ENCODE results near the gene C16orf90. TPM values are rescaled to one million over a fixed set of nuclear protein-coding genes. Genes with fewer than 3 reads are reported as not detected.
A peak's percentile ranks its signal among the peaks of the same experiment; 100 is the strongest.
"Not testable (repeated sequence)": the region's sequence is repeated elsewhere in the genome, so short reads cannot be mapped to it uniquely, and the experiment has no call there.

The C16orf90 gene
- total and polyA plus RNA-seq, 4 donors, result not detected

DNA sequence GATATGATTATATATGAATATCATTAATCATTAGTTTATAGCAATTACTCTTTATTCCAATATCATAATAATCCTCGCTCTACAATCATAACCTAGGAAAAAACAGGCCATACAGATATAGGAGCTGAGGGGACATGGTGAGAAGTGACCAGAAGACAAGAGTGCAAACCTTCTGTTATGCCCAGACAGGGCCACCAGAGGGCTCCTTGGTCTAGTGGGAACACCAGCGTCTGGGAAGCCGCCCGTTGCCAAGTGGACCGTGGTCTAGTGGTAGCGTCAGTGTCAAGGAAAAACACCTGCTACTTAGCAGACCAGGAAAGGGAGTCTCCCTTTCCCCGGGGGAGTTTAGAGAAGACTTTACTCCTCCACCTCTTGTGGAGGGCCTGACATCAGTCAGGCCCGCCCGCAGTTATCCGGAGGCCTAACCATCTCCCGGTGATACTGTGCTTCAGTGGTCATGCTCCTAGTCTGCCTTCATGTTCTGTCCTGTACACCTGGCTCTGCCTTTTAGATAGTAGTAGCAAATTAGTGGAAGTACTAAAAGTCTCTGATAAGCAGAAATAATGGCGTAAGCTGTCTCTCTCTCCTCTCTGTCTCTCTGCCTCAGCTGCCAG, 32.0 kb upstream of the C16orf90 start:
- not testable (repeated sequence) for H3K27me3 ChIP-seq (ENCODE audit: control insufficient read depth in 4 of 4, insufficient read depth in 4 of 4, low read length in 3 of 4); H3K9me3 ChIP-seq (ENCODE audit: control insufficient read depth in 4 of 4, low read length in 3 of 4); H3K27ac ChIP-seq (ENCODE audit: low read depth in 1 of 2, low read length in 2 of 2); H3K4me1 ChIP-seq (ENCODE audit: control insufficient read depth in 4 of 4, insufficient read depth in 4 of 4, low read length in 3 of 4); H3K4me3 ChIP-seq (ENCODE audit: low read depth in 1 of 3, low read length in 3 of 3); DNase-seq (ENCODE audit: low spot score); H3K9ac ChIP-seq (ENCODE audit: low read depth in 1 of 2, low read length in 2 of 2)
- H3K36me3 ChIP-seq (ENCODE audit: control insufficient read depth in 4 of 4, insufficient read depth in 3 of 4, low read depth in 1 of 4, low read length in 3 of 4), result peaks cover 0 to 28% (median 8%) of the 10 kb centered on the region in 4 donors
- TF ChIP-seq, protein P1, sequence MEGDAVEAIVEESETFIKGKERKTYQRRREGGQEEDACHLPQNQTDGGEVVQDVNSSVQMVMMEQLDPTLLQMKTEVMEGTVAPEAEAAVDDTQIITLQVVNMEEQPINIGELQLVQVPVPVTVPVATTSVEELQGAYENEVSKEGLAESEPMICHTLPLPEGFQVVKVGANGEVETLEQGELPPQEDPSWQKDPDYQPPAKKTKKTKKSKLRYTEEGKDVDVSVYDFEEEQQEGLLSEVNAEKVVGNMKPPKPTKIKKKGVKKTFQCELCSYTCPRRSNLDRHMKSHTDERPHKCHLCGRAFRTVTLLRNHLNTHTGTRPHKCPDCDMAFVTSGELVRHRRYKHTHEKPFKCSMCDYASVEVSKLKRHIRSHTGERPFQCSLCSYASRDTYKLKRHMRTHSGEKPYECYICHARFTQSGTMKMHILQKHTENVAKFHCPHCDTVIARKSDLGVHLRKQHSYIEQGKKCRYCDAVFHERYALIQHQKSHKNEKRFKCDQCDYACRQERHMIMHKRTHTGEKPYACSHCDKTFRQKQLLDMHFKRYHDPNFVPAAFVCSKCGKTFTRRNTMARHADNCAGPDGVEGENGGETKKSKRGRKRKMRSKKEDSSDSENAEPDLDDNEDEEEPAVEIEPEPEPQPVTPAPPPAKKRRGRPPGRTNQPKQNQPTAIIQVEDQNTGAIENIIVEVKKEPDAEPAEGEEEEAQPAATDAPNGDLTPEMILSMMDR (IDR thresholded peaks at IDR 0.05; ENCODE audit: low read depth, low read length, missing input control), result peak; percentile 68
- TF ChIP-seq RAD21 (IDR thresholded peaks at IDR 0.05), result peak; percentile 77 to 85
- peak; percentile 21 to 48 for TF ChIP-seq HNF4A (conservative IDR thresholded peaks at IDR 0.05)
- WGBS, result 60% methylated on average over 12 of the region's 12 CpGs

DNA sequence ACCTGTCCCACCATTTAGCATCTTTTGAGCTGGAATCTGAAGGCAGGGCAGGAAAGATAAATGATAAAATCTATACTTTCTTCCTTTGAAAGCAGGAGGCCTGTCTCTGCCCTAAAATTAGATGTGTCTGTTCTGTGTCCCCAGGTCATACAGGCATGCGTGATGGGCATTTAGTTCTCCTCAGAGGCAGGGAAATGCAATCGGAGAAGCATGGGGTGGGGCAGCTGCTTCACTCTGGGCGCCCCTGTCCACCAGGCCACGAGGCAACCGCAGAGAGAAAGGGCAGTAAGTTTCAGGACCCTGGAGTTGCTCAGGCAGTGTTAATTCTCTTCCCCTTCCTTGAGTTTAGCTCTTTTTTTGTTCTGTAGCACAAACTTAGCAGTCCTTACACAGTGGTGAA, 30.7 kb upstream of the C16orf90 start:
- TF ChIP-seq, protein P2, sequence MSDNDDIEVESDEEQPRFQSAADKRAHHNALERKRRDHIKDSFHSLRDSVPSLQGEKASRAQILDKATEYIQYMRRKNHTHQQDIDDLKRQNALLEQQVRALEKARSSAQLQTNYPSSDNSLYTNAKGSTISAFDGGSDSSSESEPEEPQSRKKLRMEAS (IDR thresholded peaks at IDR 0.05), result no peak
- no peak for TF ChIP-seq FOXA1 (IDR thresholded peaks at IDR 0.05)
- TF ChIP-seq RXRA (IDR thresholded peaks at IDR 0.05), result no peak
- no peak for TF ChIP-seq JUND (IDR thresholded peaks at IDR 0.05)
- TF ChIP-seq, protein P3, sequence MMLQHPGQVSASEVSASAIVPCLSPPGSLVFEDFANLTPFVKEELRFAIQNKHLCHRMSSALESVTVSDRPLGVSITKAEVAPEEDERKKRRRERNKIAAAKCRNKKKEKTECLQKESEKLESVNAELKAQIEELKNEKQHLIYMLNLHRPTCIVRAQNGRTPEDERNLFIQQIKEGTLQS (IDR thresholded peaks at IDR 0.05), result no peak
- TF ChIP-seq HNF4G (IDR thresholded peaks at IDR 0.05), result no peak
- TF ChIP-seq, protein P4, sequence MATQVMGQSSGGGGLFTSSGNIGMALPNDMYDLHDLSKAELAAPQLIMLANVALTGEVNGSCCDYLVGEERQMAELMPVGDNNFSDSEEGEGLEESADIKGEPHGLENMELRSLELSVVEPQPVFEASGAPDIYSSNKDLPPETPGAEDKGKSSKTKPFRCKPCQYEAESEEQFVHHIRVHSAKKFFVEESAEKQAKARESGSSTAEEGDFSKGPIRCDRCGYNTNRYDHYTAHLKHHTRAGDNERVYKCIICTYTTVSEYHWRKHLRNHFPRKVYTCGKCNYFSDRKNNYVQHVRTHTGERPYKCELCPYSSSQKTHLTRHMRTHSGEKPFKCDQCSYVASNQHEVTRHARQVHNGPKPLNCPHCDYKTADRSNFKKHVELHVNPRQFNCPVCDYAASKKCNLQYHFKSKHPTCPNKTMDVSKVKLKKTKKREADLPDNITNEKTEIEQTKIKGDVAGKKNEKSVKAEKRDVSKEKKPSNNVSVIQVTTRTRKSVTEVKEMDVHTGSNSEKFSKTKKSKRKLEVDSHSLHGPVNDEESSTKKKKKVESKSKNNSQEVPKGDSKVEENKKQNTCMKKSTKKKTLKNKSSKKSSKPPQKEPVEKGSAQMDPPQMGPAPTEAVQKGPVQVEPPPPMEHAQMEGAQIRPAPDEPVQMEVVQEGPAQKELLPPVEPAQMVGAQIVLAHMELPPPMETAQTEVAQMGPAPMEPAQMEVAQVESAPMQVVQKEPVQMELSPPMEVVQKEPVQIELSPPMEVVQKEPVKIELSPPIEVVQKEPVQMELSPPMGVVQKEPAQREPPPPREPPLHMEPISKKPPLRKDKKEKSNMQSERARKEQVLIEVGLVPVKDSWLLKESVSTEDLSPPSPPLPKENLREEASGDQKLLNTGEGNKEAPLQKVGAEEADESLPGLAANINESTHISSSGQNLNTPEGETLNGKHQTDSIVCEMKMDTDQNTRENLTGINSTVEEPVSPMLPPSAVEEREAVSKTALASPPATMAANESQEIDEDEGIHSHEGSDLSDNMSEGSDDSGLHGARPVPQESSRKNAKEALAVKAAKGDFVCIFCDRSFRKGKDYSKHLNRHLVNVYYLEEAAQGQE (IDR thresholded peaks at IDR 0.05), result no peak
- TF ChIP-seq, protein P5, sequence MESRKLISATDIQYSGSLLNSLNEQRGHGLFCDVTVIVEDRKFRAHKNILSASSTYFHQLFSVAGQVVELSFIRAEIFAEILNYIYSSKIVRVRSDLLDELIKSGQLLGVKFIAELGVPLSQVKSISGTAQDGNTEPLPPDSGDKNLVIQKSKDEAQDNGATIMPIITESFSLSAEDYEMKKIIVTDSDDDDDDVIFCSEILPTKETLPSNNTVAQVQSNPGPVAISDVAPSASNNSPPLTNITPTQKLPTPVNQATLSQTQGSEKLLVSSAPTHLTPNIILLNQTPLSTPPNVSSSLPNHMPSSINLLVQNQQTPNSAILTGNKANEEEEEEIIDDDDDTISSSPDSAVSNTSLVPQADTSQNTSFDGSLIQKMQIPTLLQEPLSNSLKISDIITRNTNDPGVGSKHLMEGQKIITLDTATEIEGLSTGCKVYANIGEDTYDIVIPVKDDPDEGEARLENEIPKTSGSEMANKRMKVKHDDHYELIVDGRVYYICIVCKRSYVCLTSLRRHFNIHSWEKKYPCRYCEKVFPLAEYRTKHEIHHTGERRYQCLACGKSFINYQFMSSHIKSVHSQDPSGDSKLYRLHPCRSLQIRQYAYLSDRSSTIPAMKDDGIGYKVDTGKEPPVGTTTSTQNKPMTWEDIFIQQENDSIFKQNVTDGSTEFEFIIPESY (IDR thresholded peaks at IDR 0.05), result no peak
- TF ChIP-seq TAF1 (conservative IDR thresholded peaks at IDR 0.05), result no peak
- Histone ChIP-seq H3K9ac (ENCODE audit: low read depth in 1 of 2, low read length in 2 of 2) (no peak overlapping the region), H3K4me3 (ENCODE audit: low read depth in 1 of 3, low read length in 3 of 3) (no peak overlapping the region), H3K4me1 (ENCODE audit: control insufficient read depth in 4 of 4, insufficient read depth in 4 of 4, low read length in 3 of 4) (peaks cover 0 to 4% (median 0%) of the 10 kb centered on the region in 4 donors), H3K9me3 (ENCODE audit: control insufficient read depth in 4 of 4, low read length in 3 of 4) (no peaks in the 10 kb centered on the region), H3K27ac (ENCODE audit: low read depth in 1 of 2, low read length in 2 of 2) (no peak overlapping the region), H3K36me3 (ENCODE audit: control insufficient read depth in 4 of 4, insufficient read depth in 3 of 4, low read depth in 1 of 4, low read length in 3 of 4) (peaks cover 0 to 27% (median 8%) of the 10 kb centered on the region in 4 donors), H3K27me3 (ENCODE audit: control insufficient read depth in 4 of 4, insufficient read depth in 4 of 4, low read length in 3 of 4) (no peaks in the 10 kb centered on the region)
- no peak for DNase-seq (ENCODE audit: low spot score)
- WGBS, result 84% methylated on average over 5 of the region's 5 CpGs

Data from liver (tissue), 9 donors.